ENCODE results near the gene CSRP3.

- no peak for TF ChIP-seq CTCF (IDR thresholded peaks at IDR 0.05; ENCODE audit: low read length)
- no peak for TF ChIP-seq EZH2 (IDR thresholded peaks at IDR 0.05; ENCODE audit: borderline replicate concordance, low read length)
Measured at GRCh38 chr11:19234231-19234817, 32.5 kb upstream of the CSRP3 start.

All from OCI-LY1 (cell line).